ENCODE measurements around the gene EIF4E. TPM values are rescaled to one million over a fixed set of nuclear protein-coding genes. Genes with fewer than 3 reads are reported as not detected.
A peak's percentile ranks its signal among the peaks of the same experiment; 100 is the strongest.

The EIF4E gene, protein sequence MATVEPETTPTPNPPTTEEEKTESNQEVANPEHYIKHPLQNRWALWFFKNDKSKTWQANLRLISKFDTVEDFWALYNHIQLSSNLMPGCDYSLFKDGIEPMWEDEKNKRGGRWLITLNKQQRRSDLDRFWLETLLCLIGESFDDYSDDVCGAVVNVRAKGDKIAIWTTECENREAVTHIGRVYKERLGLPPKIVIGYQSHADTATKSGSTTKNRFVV
- polyA plus RNA-seq (ENCODE audit: insufficient read length in 4 of 4) = 100 to 1,000 TPM; 108 to 150 (median 123) TPM

DNA sequence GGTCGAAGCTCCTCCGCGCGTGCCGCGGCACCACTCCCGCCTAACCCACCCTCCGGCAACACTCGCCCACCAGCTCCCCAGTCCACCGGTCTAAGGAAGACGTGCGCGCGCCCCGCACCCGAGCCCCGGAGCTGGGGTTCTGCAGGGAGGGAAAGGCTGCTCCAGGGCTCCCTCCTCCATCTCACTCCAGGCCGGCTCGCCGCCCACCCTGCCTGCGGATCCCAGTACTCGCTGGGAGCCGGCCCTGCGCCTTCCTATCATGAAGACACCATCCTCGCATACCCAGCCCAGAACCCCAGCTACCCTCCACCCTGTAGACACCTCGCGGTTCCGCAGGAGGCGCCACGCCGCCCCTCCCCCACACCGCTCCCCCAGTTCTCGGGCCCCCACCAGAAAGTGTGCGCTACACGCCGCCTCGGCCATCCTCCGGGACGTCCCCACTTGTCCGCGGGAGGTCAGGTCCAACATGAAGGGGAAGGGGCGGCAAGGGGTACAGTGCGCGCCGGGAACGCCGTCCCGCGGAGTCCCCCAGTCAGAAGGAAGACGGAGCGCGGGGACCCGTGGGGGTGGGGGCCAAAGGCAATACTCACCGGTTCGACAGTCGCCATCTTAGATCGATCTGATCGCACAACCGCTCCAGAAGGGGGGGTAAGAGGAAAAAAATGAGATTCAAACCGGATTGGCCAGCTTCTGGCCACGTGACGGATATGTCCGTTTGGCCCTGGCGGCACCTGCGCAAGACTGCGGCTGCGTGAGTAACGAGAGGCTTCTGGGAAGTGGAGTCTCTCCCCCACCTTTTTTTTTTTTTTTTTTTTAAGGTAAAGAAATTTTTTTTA, at the start of gene EIF4E:
Gene EIF4E (minus strand): TSS at position 629 of the 836 bp plus-strand sequence. CDS start 21 bp downstream, at position 608.
- DNase-seq (ENCODE audit: low read depth in 4 of 4, low spot score in 2 of 4) = peak; percentile 93 to 97 (median 94)

DNA sequence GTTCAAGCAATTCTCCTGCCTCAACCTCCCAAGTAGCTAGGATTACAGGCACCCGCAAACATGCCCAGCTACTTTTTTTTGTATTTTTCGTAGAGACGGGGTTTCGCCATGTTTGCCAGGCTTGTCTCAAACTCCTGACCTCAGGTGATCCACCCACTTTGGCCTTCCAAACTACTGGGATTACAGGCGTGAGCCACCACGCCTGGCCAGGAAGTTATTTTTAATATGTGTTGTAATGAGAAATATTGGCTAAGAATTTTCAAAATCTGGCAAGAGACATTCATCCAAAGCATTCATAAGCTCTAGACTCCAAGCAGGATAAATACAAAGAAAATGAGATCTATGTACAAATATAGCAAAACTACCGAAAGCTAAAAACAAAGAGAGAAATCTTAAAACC, 48.6 kb upstream of the EIF4E start:
- no peak for DNase-seq (ENCODE audit: low read depth in 4 of 4, low spot score in 2 of 4)

DNA sequence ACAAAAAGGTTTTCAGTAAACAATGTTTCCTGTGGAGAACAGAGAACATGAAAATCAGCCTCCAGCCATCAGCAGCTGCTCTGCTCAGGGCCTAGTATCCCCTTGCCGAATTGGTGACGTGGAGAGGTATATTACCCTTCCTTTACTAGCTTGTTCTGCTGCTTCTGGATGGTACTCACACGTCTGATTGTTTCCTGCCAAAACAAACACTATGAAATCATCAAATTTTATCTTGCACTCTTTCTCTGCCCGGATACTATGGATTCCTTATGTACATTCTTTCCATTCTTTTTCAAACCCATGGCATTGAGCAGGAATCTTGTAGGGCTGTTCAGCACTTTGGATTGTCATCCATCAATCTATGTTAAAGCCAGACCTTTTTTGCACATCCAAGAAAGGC, 47.8 kb upstream of the EIF4E start:
- DNase-seq (ENCODE audit: low read depth in 4 of 4, low spot score in 2 of 4) = no peak

DNA sequence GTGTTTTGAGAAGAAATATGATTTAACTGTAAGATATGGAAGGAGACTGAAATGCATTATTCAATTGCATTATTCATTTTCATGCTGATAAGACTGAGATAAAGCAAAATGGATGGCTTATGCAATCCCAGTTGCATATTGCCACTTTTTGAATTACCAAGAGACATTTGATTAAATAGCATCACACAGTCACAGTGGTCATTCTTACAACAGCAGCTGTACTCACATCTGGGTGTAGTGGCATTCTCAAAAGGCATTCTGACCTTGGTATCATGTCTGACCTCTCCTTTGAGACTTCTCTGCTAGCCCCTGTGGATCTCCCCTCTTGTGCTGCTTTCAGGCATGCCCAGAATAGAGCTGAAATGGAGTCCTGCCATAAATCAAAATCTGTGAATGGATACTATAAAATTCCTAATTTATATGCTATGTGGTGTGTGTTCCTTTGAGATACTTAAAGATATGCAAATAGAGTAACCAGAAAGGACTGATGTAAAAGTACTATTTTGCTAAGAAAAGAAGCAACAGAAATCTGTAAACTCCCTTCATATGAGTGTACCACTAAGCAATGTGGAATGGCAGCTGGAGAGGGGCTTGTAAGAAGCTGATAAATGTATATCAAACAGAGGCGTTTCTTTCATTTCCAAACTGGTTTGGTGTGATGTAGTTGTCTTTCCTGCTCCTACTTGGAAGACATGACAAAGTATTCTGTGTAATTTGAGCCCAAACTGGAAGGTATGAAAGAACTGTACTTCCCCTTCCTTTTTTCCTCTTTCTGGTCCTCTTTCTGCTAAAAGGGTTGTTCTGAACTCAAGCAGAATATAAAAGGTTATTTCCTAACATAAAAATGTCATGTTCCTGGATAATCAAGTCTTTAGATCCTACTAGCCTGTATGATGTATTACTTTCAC, 41.2 kb upstream of the EIF4E start:
- DNase-seq (ENCODE audit: low read depth in 4 of 4, low spot score in 2 of 4) = no peak

DNA sequence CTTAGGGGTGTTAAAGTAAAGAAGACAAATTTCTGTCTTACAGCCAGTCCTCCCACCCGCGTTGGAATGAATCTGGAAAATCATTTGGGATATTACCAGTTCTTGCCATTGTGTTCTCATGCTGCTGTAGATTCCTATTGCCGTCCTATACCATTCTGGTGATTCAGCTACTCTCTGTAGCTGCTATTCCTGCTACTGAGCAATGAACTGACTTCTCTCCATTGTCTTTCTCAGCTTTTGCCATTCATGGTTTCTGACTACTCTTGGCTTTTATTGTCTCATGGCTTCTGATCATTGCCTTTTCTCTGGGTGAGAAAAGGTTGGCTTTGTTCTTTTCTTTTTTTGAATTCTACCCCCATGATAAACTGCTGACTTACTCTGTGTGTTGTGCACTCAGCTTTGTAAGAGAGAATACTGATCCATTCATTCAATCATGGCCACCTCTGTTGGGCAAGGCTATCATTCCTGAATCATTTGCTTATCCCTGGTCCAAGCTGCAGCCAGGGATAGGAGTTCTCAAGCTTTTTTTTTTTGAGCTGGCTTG, 38.9 kb upstream of the EIF4E start:
- no peak for DNase-seq (ENCODE audit: low read depth in 4 of 4, low spot score in 2 of 4)

DNA sequence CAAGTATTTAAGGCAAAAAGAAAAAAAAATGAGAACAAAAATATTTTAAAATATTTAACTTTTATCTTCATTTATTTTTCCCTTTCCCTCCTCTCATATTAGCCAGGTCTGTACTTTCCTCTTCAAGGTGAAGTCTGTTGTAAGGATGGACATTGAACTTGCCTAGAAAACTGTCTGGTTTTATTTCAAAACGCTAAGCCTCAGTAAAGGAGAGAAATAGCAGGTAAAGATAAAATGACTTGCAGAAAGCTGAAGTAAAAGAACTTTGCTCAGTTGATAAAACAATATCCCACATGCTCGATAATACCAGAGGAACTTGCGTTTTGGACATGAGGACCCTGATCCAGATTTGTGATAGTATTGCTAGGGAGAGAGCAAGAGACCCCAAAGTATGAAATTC, 38.0 kb upstream of the EIF4E start:
- no peak for DNase-seq (ENCODE audit: low read depth in 4 of 4, low spot score in 2 of 4)

DNA sequence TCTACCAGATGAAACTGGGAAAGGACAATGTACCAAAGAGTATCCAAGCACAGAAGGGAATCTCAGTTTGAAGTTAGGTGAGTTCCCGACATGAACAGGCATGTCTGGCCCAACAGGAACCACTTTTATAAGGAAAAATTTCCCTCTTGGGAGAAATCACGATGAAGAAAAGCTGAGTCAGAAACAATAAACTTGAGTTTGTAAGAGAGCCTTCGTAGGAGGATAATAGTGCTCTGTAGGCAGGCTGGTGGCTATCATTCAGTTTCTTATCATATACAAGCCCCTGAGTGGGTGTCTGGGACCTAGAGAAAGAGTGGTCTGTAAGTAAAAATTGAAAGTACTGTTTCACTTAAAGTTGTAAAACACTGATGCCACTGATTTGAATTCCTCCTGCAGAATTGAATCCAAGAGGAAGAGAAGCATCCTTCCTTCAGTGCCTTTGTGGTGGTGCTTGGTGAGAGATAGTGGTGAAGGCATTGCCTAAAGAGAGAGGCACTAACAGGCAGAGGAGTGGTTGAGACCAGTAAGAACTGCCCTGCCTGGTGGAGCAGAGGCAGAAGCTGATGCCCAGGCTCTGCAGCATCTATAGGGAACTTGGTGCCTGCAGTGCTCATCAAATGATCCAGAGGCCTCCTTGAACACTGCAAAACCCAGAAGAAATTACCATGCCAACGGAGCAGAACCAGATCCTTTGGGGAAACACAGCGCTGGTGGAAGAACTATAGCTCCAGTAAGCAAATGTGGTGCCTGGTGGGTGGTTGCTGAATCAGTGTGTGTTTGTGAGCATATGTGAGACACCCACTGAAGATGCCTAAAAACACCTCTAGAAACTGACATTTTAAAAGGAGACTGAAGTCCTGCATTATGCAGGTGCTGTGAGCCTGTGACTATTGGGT, 34.9 kb upstream of the EIF4E start:
- no peak for DNase-seq (ENCODE audit: low read depth in 4 of 4, low spot score in 2 of 4)

DNA sequence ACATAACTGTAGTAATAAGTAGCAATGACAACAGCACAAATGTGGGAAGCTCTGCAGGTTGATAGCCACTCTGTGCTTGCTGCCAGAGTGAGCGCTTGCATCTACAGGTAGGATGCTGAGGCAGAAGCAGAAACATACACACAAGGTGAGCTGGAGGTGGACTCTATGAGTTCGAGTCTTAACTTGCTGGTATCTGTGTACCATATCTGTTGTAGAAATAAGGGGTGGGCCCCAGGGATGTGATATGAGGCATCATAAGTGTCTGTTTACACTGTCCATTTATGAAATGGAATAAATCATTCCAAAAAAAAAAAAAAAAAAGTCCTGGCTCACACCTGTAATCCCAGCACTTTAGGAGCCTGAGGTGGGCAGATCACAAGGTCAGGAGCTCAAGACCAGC, 32.8 kb upstream of the EIF4E start:
- no peak for DNase-seq (ENCODE audit: low read depth in 4 of 4, low spot score in 2 of 4)

DNA sequence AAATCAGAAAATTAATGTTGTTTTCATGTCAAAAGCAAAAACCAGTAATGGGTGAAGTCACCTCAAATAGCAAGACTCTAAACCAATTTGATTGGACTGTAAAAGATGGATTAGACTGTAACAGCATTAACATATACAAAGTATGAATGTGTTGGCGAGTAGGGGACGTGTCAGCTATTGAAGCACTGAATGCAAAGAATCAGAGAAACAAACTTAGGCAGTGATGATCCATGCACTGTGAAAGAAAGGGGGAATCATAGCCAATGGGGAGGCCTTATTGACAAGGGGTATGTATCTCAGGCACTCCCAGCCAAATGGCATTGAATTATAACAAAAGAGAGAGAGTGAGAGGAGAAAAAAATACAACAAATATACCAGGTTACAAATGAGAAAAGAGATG, 30.5 kb upstream of the EIF4E start:
- DNase-seq (ENCODE audit: low read depth in 4 of 4, low spot score in 2 of 4) = no peak

DNA sequence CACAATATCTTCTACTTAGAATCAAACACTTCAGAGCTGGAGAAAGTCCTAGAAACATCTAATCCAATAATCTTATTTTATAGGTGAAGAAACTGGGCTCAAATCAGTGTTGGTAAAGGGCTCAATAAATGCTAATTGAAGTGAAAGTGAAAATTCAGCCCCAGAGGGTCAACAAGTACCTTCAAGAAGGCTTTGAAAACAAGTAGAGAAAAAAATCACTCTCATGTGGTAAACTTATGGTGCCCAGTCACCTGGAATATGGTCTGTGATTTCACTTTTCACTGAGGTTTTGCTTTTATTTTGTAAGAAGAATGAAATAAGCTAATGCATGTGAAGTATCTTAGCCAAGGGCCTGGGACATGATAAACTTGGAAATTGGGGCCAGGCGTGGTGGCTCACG, 29.1 kb upstream of the EIF4E start:
- no peak for DNase-seq (ENCODE audit: low read depth in 4 of 4, low spot score in 2 of 4)

DNA sequence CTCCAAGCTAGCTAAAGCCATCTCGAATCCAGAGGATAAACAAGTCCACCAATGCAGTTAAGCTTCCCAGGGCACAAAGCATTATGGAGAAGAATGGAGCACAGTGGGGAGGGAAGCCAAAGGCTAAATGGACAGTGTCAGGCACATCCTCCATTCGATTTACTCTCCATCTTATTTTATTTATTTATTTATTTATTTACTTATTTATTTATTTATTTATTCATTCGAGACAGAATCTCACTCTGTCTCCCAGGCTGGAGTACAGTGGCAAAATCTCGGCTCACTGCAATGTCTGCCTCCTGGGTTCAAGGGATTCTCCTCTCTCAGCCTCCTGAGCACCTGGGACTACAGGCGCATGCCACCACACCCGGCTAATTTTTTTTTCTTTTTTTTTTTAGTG, 26.3 kb upstream of the EIF4E start:
- DNase-seq (ENCODE audit: low read depth in 4 of 4, low spot score in 2 of 4) = no peak

DNA sequence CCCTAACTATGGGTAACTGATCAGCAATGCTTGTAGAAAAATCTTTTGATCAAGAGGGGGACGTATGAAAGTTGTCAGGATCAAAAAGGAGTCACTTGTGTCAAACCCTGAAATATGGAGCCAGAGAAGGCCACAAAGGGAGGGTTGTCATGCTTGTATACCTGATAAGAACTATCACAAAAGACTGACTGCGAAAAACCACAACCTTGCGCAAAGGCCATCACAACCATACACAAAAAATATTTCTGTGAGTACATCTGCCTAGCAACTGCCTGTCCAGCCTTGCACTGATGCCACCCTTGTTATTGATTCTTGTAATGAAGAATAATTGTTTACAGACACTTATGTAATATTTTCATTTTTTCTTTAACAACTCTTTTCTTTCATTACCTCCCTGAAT, 22.8 kb upstream of the EIF4E start:
- no peak for DNase-seq (ENCODE audit: low read depth in 4 of 4, low spot score in 2 of 4)

DNA sequence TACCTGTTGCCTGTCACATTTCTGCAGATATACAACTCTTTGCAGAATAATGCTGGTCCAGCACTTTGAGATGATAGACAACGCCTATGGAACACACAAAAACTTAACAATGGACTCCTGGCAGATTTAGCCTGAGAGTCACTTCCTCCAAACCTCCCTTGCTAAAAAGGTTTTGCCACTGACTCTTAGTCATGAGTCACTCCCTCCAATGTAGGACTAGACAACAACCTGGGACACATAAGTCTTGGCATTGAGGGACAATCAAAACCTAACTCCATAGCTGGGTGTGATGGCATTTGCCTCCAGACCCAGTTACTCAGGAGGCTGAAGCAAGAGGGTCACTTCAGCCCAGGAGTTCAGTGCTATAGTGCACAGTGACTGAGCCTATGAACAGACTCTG, 22.0 kb upstream of the EIF4E start:
- DNase-seq (ENCODE audit: low read depth in 4 of 4, low spot score in 2 of 4) = no peak

DNA sequence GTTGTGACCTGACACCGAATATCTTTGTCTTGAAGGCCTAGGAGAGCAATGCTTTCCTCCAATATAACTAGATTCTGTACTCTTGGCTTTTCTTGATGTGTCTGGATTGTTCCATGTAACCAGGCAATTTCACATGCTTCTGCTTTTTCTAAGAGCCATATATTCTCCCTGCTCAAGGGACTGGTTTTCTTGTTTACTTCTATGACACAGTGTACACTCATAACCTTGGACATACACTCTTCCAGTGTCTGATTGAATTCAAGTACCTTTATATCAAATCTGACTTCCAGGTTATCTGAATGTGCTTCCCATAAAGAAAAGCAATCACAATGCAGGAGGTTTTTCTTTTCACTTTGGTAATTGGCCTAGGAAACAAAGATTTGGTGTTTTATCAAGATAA, 17.4 kb upstream of the EIF4E start:
- DNase-seq (ENCODE audit: low read depth in 4 of 4, low spot score in 2 of 4) = no peak

DNA sequence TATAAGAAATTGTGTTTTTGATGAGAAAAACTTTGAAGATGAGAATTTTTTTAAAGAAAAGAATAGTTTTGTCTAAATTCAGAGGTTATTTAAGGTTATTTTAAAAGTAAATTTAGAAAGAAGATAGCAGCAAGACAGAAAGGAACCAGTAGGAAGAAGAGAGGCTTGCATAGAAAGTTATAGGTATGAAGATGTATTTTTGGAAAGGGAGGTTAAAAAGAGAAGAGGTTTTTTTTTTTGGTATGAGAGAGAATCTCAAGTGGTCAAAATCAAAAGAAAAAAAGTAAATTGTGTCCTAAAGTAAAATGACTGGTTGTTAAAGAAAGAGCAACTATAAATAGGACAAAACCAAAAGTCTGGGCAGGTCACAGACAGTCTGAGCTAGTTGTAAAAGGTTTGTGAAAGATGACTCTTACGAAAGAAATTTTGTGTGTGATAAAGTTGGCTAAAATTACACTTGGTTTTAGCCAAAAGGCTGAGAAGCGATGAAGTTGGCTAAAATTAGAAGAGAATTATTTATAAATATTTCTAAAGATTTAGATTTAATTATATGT, 16.4 kb upstream of the EIF4E start:
- DNase-seq (ENCODE audit: low read depth in 4 of 4, low spot score in 2 of 4) = no peak

DNA sequence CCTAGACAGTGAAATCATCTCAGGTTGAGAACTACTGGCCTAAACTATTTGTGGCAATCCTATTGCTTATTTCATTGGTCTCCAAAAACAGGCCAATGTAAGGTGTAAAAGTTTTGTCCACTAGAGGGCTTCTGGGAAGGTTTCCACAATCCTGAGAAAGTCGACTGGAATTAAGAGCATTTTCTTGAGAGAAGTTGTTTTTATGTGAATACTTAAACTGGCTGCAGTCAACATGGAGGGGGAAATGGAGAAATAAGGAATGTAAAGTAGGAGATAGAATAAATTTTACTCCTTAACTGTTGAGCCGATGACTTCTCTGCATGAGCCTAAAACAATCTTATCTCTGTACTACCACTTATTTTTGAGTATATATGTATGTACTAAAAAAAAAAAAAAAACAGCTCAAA, 11.0 kb upstream of the EIF4E start:
- peak; percentile 18 to 46 (median 26) for DNase-seq (ENCODE audit: low read depth in 4 of 4, low spot score in 2 of 4)

DNA sequence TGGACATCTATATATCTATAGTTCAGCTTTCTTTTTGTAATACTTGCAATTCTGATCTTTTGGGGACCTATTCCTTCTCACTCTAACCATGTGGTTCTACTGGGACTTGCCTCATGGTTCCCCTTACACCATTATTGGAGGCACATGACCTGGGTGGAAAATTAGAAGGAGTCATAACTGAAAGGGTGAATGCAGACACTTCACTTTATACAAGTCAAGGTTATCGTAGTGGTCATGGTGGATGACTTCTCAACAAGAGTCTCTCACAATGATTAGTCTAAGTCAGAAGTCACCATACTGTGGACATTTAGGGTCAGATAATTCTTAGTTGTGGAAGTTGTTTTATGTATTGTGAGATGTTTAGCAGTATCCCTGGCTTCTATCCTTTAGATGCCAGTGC, 10.5 kb upstream of the EIF4E start:
- DNase-seq (ENCODE audit: low read depth in 4 of 4, low spot score in 2 of 4) = no peak

DNA sequence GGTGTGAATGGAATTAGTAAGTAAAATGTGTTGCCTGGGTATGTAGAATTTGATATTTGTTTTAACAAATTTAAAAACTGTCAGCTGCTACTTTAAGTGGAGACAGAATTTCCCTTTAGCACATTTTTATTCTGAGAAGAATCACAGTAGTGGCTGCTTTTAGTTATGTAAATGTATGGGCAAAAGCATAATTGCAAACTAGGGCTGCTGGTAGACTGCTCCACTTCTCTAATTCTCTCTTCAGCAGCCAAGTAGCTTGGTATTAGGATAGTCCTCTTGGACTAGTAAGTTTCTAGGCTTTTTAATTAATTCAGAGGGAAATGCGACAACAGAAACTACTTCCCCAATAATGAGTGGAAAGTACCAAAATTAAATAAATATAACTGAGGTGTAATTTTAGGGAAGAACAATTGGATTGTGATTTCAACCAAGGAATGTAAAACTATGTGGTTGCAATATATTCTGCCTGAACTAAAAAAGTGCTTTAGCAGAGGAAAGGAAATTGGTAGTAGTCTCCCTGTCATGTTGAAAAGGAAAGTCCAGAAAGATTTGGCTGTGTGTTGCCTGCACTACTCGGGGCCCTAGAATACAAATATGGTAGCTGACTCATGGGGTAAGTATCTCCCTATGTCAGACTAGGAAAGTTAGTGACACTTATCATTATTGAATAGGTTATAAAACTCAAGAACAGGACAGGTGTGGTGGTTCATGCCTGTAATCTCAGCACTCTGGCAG, 9.2 kb upstream of the EIF4E start:
- no peak for DNase-seq (ENCODE audit: low read depth in 4 of 4, low spot score in 2 of 4)

DNA sequence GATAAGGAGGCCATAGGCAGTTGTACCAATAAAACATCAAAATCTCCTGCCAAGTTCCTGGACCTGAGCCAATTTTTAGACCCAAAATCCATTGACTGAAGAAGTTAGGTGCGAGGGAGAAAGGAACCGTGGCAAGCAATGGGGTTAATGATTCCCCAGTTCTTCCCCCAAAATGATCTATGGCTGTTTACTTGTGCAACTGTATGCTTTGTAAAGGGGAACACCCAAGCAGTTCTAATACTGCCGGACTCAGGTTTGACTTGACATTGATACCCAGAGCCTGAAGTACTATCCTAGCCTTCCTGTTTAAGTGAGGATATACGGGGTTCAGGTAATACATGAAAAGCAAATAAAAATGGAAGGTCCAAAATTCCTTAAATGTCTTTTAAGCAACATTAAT, 6.7 kb upstream of the EIF4E start:
- no peak for DNase-seq (ENCODE audit: low read depth in 4 of 4, low spot score in 2 of 4)
